GM21825 (cell line): ENCODE data around the gene HORMAD2.
"Not testable (repeated sequence)": the region's sequence is repeated elsewhere in the genome, so short reads cannot be mapped to it uniquely, and the experiment has no call there.

Source experiments
- ATAC-seq: cut with Tn5 transposase; IDR thresholded peaks from one replicate; pipeline ENCODE4 v1.9.1; 2021; ENCODE audit warnings: mild to moderate bottlenecking, moderate library complexity; ENCODE audit not compliant: unreplicated experiment

HORMAD2 gene

GRCh38 chr22:30187094-30187493 is 106.8 kb downstream of the HORMAD2 start:
- ATAC-seq = no peak

DNA sequence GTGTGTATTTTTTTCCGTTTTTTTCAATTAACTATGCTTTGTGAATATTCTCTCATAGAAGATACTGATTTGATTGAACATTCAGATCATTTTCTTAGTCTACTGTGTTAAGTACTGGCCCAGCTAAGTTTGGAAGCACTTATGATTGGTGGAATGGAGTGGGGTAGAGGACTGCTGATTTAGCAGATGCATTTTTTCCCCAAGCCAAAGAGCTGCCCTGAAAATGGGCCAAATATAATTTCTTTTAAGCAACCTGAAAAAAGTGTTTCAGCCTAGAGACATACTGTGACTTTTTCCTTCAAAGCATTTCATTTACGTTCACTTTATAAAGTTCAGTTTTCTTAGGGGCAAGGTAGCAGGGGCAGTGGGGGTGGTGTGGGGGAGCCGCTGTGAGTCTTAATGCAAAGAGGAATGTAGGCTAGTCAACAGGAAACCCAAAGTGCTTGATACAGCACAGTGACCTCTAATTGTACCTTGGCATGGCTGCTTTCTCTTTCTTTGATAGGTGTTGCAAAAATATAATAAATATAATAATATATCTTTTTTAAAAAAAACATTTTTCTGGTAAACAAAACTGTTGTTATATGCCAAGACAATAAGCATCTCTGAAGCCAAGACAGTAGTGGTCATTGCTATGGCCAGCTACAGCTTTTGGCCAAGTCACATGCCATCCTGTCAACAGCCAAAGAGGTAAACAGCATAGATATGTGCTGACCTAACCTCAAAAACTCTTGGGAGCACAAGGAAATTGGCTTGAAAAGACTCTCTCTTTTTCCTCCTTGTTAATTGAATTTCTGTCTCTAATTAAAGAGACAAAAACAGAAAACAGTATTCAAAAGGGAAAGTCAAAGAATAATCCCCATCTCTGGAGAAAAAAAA is 107.5 kb downstream of the HORMAD2 start:
- no peak for ATAC-seq

GRCh38 chr22:30188911-30189310 is 108.6 kb downstream of the HORMAD2 start:
- no peak for ATAC-seq

GRCh38 chr22:30190574-30190973 is 110.3 kb downstream of the HORMAD2 start:
- ATAC-seq = no peak

GRCh38 chr22:30191040-30191701 is 110.9 kb downstream of the HORMAD2 start:
- ATAC-seq = no peak

DNA sequence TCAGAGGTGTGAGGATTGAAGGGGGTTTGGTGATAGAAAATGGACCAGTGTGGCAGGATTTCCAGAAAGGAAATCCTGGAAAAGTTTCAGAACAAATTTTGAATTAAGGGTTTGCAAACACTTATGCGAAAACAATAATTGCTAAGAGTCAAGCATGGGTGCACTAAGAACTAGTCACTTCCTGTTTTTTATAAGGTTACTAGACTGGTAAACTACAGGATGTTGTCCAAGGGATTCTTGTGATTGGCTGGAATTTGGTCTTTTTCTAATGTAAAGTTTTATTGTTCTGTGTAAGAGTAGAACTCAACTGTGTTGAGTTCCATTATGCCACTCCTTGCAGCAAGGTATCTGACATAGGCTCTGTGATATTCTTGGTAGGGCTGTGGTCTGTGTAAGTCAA is 112.2 kb downstream of the HORMAD2 start:
- no peak for ATAC-seq

DNA sequence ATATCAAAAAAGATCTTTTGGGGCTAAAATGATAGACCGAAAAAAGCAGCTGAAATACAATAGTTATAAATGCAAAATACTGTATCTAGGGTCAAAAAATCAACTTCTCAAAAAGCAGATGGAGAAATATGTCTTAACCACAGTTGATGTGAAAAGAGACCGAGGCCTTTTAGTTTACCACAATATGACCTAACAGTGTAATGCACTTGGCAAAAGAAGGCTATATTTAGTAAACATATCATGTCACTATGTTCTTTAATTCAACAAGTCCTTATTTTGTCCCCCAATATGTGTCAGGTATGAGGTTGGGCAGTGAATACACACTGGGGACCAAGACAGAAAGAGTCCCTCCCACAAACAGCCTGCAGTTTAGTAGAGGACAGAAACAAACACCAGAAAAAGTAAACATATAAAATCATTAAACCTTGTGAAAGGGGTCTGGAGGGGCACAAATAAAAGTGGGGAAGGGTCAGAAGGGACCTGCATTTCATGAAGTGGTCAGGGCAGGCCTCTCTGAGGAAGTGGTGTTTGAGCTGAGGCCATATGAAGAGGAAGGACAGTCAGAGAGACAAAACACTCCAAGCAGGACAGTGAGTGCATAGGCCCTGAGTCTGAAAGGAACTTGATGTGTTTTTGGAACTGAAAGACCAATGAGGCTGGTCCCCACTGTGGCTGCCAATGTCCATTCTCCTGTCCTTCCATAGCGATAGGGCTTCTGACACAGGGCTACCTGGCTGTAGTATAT is 112.9 kb downstream of the HORMAD2 start:
- no peak for ATAC-seq

DNA sequence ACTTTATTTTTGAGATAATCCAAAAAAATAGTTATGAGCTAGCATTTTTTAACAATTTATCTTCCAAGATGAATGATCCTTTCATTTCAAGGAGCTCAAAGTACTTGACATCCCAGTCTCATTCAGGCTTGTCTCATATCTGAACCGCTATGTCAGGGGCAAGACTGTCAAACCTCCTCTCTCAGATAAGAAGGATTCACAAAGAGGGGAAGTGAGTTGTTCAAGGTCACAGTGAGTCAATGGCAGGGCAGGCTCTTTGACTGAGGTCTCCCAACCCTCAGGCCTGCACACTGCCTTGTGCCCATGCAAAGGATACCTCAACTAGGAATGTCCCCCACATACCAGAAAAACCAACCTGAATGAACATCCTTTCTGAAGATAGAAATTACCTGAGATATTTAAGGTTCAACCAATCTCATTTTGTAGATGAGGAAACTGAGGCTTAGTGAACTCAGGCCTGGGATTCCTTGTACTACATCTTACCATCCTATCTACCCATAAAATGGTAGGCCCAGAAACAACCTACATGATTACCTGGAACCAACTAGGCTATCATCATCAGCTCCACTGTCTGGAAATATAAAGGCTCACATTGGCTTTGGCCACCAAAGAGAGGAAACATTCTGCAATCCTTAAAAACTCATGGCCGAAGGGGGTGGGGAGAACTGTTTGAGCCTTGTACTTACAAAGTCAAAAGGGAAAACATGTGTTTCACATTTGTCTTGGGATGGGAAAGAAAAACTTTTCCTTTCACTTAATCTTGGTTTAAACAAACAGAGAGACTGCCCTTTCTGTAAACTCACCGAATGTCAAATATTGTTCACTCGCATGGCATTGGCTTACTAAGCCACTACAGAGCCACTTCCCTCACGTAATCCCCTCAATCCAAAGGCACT is 115.2 kb downstream of the HORMAD2 start:
- no peak for ATAC-seq

DNA sequence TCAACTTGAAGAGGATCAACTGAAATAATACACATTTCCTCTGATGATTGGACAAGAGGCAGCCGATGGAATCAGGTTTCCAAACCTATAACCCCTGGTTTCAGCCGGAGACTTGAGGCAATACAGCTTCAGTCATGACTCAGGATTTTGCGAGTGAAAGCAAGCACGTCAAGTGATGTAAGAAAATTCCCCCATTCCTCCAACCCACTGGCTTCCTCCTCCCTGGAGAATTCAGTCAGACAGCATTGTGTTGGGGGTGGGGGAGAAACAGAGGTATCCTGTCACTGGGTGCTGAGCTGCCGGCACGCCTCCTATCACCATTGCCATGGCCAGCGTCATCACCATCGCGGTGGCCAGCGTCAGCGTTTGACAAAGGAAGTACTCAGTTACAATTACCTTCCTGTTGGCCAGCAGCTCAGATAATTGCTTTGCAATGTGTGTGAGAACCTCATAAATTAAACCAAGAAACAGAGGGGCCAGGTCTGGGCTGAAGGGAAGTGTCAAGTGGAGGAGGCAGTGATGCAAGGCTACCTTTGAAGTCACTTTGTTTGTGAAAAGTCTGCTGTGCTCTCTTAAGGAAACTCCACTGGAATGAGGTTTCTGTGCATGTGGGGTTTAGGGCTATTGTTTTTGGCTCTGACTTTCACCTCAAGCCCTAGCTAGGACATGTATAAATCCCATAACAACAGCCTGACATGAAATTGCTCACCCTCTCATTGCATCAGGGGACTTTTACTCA is 116.0 kb downstream of the HORMAD2 start:
- ATAC-seq = peak; percentile 56

DNA sequence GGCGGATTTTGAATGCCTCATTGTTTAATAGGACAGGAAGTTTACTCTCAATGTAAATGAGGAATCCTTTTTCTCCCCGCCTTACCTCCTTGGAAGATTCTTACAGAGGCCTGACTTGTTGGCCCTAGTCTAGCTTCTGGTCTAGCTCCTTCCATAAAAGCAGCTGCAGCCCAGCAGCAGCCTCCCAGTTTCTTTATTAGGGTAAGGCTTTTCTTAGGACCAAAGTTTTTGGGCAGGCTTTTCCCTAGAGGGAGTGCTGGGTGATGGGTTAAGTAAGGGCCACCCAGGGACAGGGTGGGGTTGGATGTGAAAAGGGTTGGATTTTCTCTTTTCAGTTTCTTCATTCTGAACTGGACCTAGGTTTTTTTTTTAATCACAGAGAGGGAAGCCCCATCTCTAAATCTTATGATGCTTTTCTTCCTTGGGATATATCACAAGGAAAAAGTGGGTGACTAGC is 116.6 kb downstream of the HORMAD2 start:
- no peak for ATAC-seq

DNA sequence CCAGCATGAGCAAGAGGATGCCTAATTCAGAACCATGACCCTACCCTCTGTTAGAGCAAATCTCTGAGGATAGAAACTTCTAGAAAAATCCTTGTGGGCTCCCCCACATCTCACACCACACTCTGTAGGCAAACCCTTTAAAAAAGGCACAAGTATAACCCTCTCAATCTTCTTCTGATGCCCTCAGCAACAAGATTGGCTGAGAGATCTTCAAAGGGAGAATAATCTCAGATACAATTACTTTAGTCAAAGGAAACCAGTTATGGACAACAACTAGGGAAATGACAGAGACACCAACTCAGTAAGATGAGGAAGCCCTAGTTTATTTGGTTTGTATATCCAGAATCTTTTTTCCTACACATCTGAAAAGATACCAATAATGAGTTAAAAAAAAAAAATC is 117.1 kb downstream of the HORMAD2 start:
- ATAC-seq = no peak

DNA sequence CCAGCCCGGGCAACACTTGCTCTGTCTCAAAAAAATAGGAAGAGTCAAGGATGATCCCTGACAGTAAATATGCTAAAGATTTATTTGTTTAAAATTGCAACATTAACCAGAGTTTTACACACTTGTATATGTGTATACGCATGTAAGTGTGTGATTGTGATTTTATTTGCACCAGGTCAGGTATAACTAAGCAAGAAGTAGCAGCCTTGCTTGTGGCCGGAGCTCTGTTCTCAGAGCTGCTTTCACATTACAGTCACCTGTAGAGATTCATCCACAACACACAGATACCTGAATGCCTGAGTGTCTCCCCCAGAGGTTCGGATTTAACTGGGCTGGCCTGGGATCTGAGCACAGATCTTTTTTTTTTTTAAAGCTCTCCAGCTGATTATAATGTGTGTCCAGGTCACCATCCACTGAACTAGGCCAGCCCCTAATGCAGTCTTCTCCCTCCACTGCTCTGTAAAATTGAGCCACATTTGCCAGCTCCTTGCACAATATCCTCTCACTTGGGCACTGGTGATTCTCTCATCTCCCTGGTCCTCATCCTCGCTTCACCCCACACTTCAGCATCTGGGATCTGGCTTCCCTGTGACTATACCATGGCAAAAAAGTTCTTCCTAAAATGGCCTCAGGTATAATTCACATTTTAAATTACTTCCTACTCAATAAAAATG is 118.0 kb downstream of the HORMAD2 start:
- ATAC-seq = no peak

DNA sequence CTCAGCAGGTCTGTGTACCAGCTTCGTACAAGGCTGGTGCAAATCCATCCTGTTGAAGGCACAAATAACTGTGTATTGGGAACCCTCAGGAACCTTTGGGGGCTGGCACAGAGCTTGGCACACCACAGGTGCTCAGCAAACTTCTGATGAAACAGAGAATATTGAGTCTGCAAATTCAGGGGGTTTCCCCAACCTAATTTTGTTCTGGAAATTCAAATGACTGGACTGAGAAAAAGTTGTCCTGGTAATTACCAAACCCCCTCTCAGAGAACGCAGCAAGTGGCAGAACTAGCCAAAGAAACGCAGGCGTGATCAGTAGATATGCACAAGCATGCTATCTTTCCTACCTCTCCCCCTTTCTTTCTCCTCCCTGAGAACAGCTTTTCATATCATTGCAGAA is 118.7 kb downstream of the HORMAD2 start:
- ATAC-seq = no peak

GRCh38 chr22:30200905-30201304 is 120.6 kb downstream of the HORMAD2 start:
- not testable (repeated sequence) for ATAC-seq

- no peak for ATAC-seq
These were observed 121.7 kb downstream of the HORMAD2 start for GRCh38 chr22:30201945-30202344.

DNA sequence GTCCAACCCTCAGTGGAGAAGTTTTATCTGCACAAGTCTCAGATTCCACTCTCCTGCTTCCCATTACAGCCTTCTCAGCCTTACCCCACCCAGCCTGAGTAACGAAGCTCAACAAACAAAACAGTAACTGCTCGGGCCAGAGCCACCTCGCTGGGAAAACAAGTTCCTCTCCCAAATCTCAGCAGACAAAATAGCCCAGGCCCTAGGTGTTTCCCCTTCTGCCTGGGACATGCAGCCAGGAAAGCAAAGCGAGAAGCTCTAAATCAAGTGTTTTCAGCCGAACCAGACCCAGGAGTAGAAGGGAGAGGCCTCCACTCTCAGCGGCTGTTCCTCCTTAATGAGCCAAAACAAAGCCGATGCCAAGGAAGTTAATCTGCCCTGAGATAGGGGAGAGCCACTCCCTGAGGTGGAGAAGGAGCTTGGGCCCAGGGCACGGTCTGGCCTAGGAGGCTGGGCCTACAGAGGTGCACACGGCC is 122.3 kb downstream of the HORMAD2 start:
- no peak for ATAC-seq

- ATAC-seq = no peak
These were observed 123.9 kb downstream of the HORMAD2 start for GRCh38 chr22:30204015-30204741.

DNA sequence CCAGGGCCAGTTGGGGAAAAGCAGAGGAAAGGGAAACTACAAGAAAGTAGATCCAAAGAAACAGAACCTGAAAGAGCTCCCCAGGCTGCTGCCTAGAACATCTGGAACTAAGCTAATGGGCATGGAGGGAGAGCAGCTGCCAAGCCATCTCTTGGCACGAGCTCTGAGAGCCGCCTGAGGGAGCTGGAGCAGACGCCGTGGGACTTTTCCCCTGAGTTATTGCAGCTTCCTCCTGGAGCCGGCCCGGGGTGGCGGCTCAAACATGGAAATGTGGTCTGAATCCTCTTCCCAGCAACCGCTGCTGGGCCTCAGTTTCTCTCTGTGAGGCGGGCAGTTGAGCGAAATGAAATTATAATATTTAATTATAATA is 124.5 kb downstream of the HORMAD2 start:
- no peak for ATAC-seq
